Aorta (tissue), 5 donors: ENCODE data around the gene ZIM2. TPM values are rescaled to one million over a fixed set of nuclear protein-coding genes. Genes with fewer than 3 reads are reported as not detected.
"Not testable (repeated sequence)": the region's sequence is repeated elsewhere in the genome, so short reads cannot be mapped to it uniquely, and the experiment has no call there.

Source experiments
- ATAC-seq: fragments of 200-7000 bp; cut with Tn5 transposase; one replicate; pipeline ENCODE4 v1.9.1; 2022; ENCODE audit warnings: moderate library complexity; ENCODE audit not compliant: low FRiP score
- DNase-seq, 2 donors: peaks; one replicate each; pipeline ENCODE4 v3.0.0-alpha.2; 2020
- H3K27ac ChIP-seq, 2 donors: one replicate each; pipeline ENCODE4 v1.5.1; 2013; ENCODE audit warnings: low read length in 2 of 2, mild to moderate bottlenecking in 2 of 2, moderate library complexity in 2 of 2, control low read depth in 1 of 2, inconsistent platforms in 1 of 2, low read depth in 1 of 2
- H3K27me3 ChIP-seq, 2 donors: one replicate each; pipeline ENCODE4 v1.6.1; 2013; ENCODE audit warnings: control low read depth in 1 of 2, low read length in 1 of 2, mild to moderate bottlenecking in 1 of 2, moderate library complexity in 1 of 2; ENCODE audit not compliant: insufficient read depth in 2 of 2, control insufficient read depth in 1 of 2
- H3K36me3 ChIP-seq, 2 donors: one replicate each; pipeline ENCODE4 v1.6.1; 2013; ENCODE audit warnings: control low read depth in 1 of 2, low read length in 1 of 2, mild to moderate bottlenecking in 1 of 2; ENCODE audit not compliant: insufficient read depth in 2 of 2, control insufficient read depth in 1 of 2
- H3K4me1 ChIP-seq, 2 donors: one replicate each; pipeline ENCODE4 v1.6.1; 2013; ENCODE audit warnings: low read length in 2 of 2, control low read depth in 1 of 2, mild to moderate bottlenecking in 1 of 2, moderate library complexity in 1 of 2; ENCODE audit not compliant: insufficient read depth in 2 of 2, control insufficient read depth in 1 of 2
- H3K4me3 ChIP-seq, 2 donors: one replicate each; pipeline ENCODE4 v1.5.1; 2013; ENCODE audit warnings: low read length in 2 of 2, control low read depth in 1 of 2, mild to moderate bottlenecking in 1 of 2
- H3K9me3 ChIP-seq: one replicate; pipeline ENCODE4 v1.6.1; 2013; ENCODE audit warnings: mild to moderate bottlenecking, low read length; ENCODE audit not compliant: control insufficient read depth
- WGBS, 2 donors: extraction: QIAGEN DNeasy Blood & Tissue Kit; methylation state at CpG; one replicate each; pipeline ENCODE4 v1.1.7; 2013; 5-methylcytosine and 5-hydroxymethylcytosine counted together
- intact Hi-C, 2 donors: fragments of 100-400 bp; cut with DNase I; formaldehyde crosslinking; loops; one replicate each; pipeline versions ENCODE4 v1.14.2 to v1.15.0; 2022
- polyA plus RNA-seq, 2 donors: library from polyadenylated mRNA; stranded (reverse); fragments of 200-250 nt; gene quantifications; one replicate each; pipeline ENCODE4 v1.2.3, GENCODE V29; 2013
- total RNA-seq, 2 donors: library from RNA; stranded (reverse); fragmentation: NEBNext Ultra II Directional; extraction: Animal tissue kit (Norgen Biotek cat#: 25700); gene quantifications; one replicate each; pipeline ENCODE4 v1.2.1, GENCODE V29; 2021
- donor health status: healthy with polysubstance abuse.
- donor health status: Bipolar disorder and iron deficiency.
- donor health status: DM: no; HTN: no; CAD: no.
- donor health status: DM: no; HTN: no; CAD: no.
- donor health status: DM: yes; HTN: yes; CAD: no.

Gene ZIM2
- total and polyA plus RNA-seq, 4 donors, result 0.32 to 0.39 TPM; not detected in 2

DNA sequence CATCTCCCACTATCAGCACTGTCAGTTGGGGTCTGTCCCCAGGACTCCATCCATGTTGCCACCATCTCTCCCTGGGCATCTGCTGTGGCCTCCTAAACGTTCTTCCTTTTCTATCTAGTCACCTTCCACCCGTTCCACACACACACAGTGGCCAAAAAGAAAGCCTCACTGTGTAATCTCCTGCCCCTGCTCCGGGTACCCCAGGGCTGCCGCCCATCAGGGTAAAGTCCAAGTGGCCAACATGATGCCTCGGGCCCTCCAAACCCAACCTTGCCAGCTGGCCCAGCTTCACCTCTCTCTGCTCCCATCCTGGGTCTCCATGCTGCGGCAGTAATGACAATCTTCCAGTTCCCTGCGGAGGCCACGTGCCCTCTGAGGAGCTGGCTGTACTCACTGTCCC, 29.4 kb upstream of the ZIM2 start:
- H3K36me3 ChIP-seq, result no peaks in the 10 kb centered on the region
- H3K9me3 ChIP-seq, result peaks cover 4% of the 10 kb centered on the region
- no peak overlapping the region for H3K27ac ChIP-seq
- WGBS, 2 donors, result 86 to 87% methylated on average over 8 of the region's 8 CpGs
- H3K4me3 ChIP-seq, result no peak overlapping the region
- DNase-seq (no peak), ATAC-seq (no peak)
- intact Hi-C loops, result no loop called here
- no peaks in the 10 kb centered on the region for H3K27me3 ChIP-seq
- no peaks in the 10 kb centered on the region for H3K4me1 ChIP-seq

DNA sequence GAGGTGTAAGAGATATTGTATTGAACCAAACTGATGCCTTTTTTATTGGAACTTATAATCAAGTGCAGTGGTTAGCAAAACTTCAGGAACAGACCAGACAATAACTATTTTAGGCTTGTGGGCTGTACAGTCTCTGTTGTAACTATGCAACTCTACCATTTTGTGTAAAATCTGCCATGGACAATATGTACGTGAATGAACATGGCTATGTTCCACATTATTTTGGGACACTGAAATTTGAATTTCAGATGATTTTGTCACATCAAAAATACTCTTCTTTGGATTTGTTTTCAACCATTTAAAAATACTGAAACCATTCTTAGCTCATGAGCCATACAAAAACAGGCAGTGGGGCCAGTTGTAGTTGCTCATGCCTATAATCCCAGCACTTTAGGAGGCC, 27.9 kb upstream of the ZIM2 start:
- H3K27ac ChIP-seq, result no peak overlapping the region
- no peaks in the 10 kb centered on the region for H3K36me3 ChIP-seq
- DNase-seq (no peak), ATAC-seq (no peak)
- peaks cover 7% of the 10 kb centered on the region for H3K9me3 ChIP-seq
- WGBS, 2 donors, result 90 to 91% methylated on average over 1 of the region's 1 CpG
- no peak overlapping the region for H3K4me3 ChIP-seq
- no peaks in the 10 kb centered on the region for H3K4me1 ChIP-seq
- no peaks in the 10 kb centered on the region for H3K27me3 ChIP-seq
- intact Hi-C loops, result no loop called here

DNA sequence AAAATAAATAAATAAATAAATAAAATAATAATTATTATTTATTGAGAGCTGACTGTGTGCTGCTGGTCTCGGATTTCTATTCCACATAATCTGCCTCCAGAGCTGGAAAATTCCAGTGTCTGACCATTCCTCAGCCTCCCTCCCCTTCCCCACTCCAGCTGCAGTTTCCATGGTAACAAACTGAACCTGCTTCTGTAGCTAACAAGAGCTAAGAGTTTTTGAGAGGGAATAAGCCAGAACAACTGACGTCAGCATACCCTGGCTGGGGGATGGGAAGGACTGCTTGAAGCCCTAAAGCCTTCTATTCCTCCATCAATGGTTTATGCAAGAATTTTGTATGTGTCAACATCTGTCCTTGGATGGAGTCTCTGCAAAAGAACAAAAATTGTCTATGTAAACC, 26.0 kb upstream of the ZIM2 start:
- peaks cover 7% of the 10 kb centered on the region for H3K9me3 ChIP-seq
- no peak overlapping the region for H3K4me3 ChIP-seq
- H3K27ac ChIP-seq, result no peak overlapping the region
- H3K36me3 ChIP-seq, result no peaks in the 10 kb centered on the region
- H3K4me1 ChIP-seq, result no peaks in the 10 kb centered on the region
- H3K27me3 ChIP-seq, result no peaks in the 10 kb centered on the region
- 7% methylated on average over 2 of the region's 2 CpGs for WGBS, 2 donors
- DNase-seq (no peak), ATAC-seq (no peak)
- intact Hi-C loops, result no loop called here

DNA sequence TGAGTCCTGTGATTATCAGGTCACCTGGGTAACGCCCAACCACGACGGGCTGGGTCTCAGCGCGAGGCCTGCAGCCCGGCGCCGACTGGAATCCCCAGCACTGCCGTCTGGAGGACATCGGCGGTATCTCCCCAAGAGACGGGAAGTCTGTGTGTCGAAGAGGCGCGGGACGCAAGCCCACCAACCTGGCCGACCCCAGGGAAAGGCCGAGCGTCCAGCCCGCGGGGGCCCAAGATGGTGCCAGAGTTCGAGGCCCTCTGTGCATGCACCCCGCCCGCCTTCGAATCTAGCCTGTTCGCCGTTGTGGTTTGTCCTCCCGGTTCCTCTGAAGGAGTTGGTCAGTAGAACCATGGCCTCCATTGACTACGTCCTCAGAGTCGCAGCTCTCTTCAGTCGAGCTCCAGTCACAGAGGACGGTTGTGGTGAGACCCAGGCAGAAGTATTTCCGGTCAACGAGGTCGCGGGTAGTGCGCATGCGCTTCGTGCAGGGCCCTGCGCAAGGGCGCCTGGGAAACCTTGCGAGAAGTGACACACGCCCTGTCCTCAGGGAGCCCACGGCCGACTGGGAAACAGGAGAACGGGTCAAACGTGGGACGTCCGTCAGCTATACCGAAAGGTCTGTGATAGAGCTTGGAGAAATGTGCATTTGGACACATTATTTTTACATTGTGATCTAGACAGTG, 24.1 kb upstream of the ZIM2 start:
- peak in 1 of 2 donors; percentile 73 for DNase-seq
- Histone ChIP-seq H3K36me3 (no peaks in the 10 kb centered on the region), H3K4me3 (no peak overlapping the region), H3K27me3 (no peaks in the 10 kb centered on the region), H3K9me3 (peaks cover 7% of the 10 kb centered on the region), H3K27ac (no peak overlapping the region), H3K4me1 (no peaks in the 10 kb centered on the region)
- no peak for ATAC-seq
- WGBS, 2 donors, result 53 to 55% methylated on average over 49 to 50 of the region's 50 CpGs
- intact Hi-C loops, result no loop called here

DNA sequence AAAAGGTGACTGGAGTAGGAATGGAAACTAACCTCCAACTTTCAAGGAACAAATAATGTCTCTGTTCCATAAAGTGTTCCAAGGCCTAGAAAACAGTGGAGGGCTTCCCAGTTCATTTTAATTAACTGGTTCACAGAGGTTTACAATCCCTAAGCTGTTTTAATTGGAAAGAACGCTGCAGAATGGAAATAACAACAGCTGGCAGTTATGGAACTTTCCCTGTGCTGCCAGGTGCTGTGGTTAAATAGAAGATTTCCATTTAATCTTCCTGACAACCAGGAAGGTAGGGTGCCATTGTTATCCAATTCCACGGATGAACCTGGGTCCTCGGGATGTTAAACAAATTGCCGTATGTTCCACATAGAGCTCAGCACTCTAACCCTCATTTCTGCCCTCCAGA, 22.2 kb upstream of the ZIM2 start:
- no peak for ATAC-seq
- intact Hi-C loops, result no loop called here
- Histone ChIP-seq H3K4me3 (no peak overlapping the region), H3K4me1 (no peaks in the 10 kb centered on the region), H3K36me3 (no peaks in the 10 kb centered on the region), H3K27ac (no peak overlapping the region), H3K9me3 (peaks cover 9% of the 10 kb centered on the region), H3K27me3 (no peaks in the 10 kb centered on the region)
- 82 to 92% methylated on average over 4 of the region's 4 CpGs for WGBS, 2 donors
- DNase-seq, result no peak

DNA sequence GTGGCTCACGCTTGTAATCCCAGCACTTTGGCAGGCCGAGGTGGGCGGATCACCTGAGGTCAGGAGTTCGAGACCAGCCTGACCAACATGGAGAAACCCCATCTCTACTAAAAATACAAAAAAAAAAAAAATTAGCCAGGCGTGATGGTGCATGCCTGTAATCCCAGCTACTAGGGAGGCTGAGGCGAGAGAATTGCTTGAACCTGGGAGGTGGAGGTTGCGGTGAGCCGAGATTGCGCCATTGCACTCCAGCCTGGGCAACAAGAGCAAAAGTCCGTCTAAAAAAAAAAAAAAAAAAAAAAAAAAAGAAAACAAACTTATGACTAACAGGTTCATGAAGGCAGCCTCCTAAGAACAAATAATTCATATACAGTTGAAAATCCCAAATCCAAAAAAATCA, 19.9 kb upstream of the ZIM2 start:
- WGBS, 2 donors, result 92% methylated on average over 9 to 10 of the region's 10 CpGs
- H3K9me3 ChIP-seq, DNase-seq, H3K4me1 ChIP-seq, intact Hi-C loops, H3K4me3 ChIP-seq, H3K27me3 ChIP-seq, H3K27ac ChIP-seq, H3K36me3 ChIP-seq, ATAC-seq: not testable (repeated sequence)

DNA sequence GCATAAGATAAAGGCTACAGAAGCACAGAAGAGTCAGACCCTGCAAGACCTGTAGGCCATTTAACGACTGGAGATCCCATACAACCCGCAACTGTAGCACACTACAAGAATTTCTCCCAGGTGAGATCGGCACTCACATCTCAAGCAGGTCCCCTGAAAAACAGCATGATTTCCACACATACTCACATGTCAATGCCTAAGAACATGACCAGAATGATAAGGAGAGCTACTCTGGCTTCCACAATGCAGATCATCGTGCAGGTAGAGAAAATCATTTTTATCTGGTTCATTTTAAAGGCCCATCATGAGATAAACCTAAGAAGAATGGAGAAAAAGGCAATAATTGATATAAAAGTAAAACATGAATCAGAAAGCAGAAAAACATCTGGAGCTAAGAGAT, 17.5 kb upstream of the ZIM2 start:
- no peak overlapping the region for H3K27ac ChIP-seq
- WGBS, 2 donors, result 88% methylated on average over 4 of the region's 4 CpGs
- DNase-seq, result no peak
- peaks cover 2% of the 10 kb centered on the region for H3K9me3 ChIP-seq
- no peak for ATAC-seq
- intact Hi-C loops, result no loop called here
- H3K4me3 ChIP-seq, result no peak overlapping the region
- H3K27me3 ChIP-seq, result no peaks in the 10 kb centered on the region
- H3K4me1 ChIP-seq, result no peaks in the 10 kb centered on the region
- H3K36me3 ChIP-seq, result no peaks in the 10 kb centered on the region

DNA sequence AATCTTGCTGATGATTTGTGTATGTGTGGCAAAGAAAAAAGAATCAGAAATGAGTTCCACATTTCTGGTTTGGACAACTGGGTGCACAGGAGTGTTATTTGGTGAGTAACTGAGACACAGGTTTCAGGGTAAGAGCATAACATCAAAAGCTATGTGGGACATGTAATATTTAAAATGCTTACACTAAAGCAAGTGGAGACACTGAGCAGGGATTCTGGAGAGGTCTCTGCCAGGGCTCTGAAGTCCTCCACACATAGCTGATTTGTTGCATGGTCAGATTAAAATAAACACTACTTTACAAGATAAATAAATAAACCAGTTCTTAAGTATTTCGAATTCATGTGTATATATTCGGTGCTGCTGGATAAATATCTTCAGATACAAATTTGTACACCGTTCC, 16.3 kb upstream of the ZIM2 start:
- no peaks in the 10 kb centered on the region for H3K27me3 ChIP-seq
- H3K27ac ChIP-seq, result no peak overlapping the region
- no peak for ATAC-seq
- DNase-seq, result no peak
- H3K4me1 ChIP-seq, result no peaks in the 10 kb centered on the region
- H3K36me3 ChIP-seq, result no peaks in the 10 kb centered on the region
- 42 to 55% methylated on average over 3 of the region's 3 CpGs for WGBS, 2 donors
- H3K9me3 ChIP-seq, result peaks cover 2% of the 10 kb centered on the region
- no peak overlapping the region for H3K4me3 ChIP-seq
- intact Hi-C loops, result no loop called here

DNA sequence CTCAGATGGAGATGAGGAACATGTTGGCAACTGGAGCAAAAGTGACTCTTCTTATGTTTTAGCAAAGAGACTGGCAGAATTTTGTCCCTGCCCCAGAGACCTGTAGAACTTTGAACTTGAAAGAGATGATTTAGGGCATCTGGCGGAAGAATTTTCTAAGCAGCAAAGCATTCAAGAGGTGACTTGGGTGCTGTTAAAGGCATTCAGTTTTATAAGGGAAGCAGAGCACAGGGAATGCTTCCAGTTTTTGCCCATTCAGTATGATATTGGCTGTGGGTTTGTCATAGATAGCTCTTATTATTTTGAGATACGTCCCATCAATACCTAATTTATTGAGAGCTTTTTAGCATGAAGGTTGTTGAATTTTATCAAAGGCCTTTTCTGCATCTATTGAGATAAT, 11.8 kb upstream of the ZIM2 start:
- H3K4me3 ChIP-seq, DNase-seq, H3K4me1 ChIP-seq, H3K9me3 ChIP-seq, intact Hi-C loops, H3K27me3 ChIP-seq, H3K27ac ChIP-seq, H3K36me3 ChIP-seq, ATAC-seq: not testable (repeated sequence)
- 87 to 91% methylated on average over 2 of the region's 2 CpGs for WGBS, 2 donors
